Pancreas (tissue), 10 donors: ENCODE data around the gene EVA1C. TPM values are rescaled to one million over a fixed set of nuclear protein-coding genes. Genes with fewer than 3 reads are reported as not detected.
A peak's percentile ranks its signal among the peaks of the same experiment; 100 is the strongest.

Experiments
- ATAC-seq, 4 donors: fragments of 200-7000 bp; cut with Tn5 transposase; one replicate each; pipeline versions ENCODE4 v1.8.0 to v1.9.1; 2020; ENCODE audit warnings: mild to moderate bottlenecking in 4 of 4, moderate library complexity in 4 of 4
- DNase-seq, 6 donors: peaks; one replicate each; pipeline ENCODE4 v3.0.0-alpha.2; 2020
- FAIRE-seq: peaks from 2 replicates; lab custom pipeline; 2012; peaks lifted over from hg19 to GRCh38; lab: Jason Lieb, UNC
- H3K27ac ChIP-seq, 4 donors: fragments of 200-600 bp; sonication (generic); 1 replicate in 3 of 4; 2 replicates in 1 of 4; pipeline versions ENCODE4 v1.5.0 to v1.8.0; 2020
- H3K27me3 ChIP-seq, 4 donors: fragments of 200-600 bp; one replicate each; pipeline ENCODE4 v1.8.0; 2021
- H3K36me3 ChIP-seq, 3 donors: fragments of 200-600 bp; sonication (generic) in 1 of 3; one replicate each; pipeline versions ENCODE4 v1.5.0 to v1.8.0; 2020 to 2021
- H3K4me1 ChIP-seq, 3 donors: fragments of 200-600 bp; one replicate each; pipeline ENCODE4 v1.8.0; 2021
- H3K4me3 ChIP-seq, 4 donors: fragments of 200-600 bp; sonication (generic) in 2 of 4; one replicate each; pipeline versions ENCODE4 v1.5.0 to v1.8.0; 2020 to 2021
- H3K9me3 ChIP-seq, 4 donors: fragments of 200-600 bp; one replicate each; pipeline ENCODE4 v1.8.0; 2021
- CTCF ChIP-seq, 4 donors: fragments of 200-600 bp; sonication (generic) in 3 of 4; IDR thresholded peaks; one replicate each; pipeline versions ENCODE4 v1.5.0 to v1.8.0; 2021; ENCODE audit warnings: antibody characterized with exemption in 4 of 4
- WGBS, 2 donors: extraction: QIAGEN DNeasy Blood & Tissue Kit; methylation state at CpG; one replicate each; pipeline ENCODE4 v1.1.7; 2013; 5-methylcytosine and 5-hydroxymethylcytosine counted together
- intact Hi-C, 3 donors: fragments of 100-400 bp; cut with DNase I; formaldehyde crosslinking; loops; one replicate each; pipeline versions ENCODE4 v1.11.1 to v1.14.2; 2022
- polyA plus RNA-seq, 2 donors: library from polyadenylated mRNA; stranded (reverse); fragments of 200-250 nt; gene quantifications; one replicate each; pipeline ENCODE4 v1.2.3, GENCODE V29; 2013
- total RNA-seq, 6 donors: library from RNA; stranded (reverse); fragmentation: NEBNext Ultra II Directional in 4 of 6; extraction: Animal tissue kit (Norgen Biotek cat#: 25700) in 4 of 6; gene quantifications; one replicate each; pipeline versions ENCODE4 v1.2.1 to v1.2.4, GENCODE V29; 2021 to 2023
- donor health status: healthy with polysubstance abuse.
- donor health status: DM: no; HTN: no; CAD: no; lungs with moderate emphysema.
- donor health status: DM: no; HTN: no; CAD: no.
- donor health status: control.
- donor health status: control.
- donor health status: Bipolar disorder and iron deficiency.
- donor health status: DM: yes; HTN: yes; CAD: no.
- donor health status: DM: no; HTN: no; CAD: no.
- donor health status: DM: no; HTN: no; CAD: no.
- donor health status: DM: yes; HTN: yes; CAD: no.

EVA1C gene
- total and polyA plus RNA-seq, 8 donors: 7.9 to 35.9 (median 11.6) TPM

- FAIRE-seq (no peak), DNase-seq (peak in 1 of 6 donors; percentile 35), ATAC-seq (peak in 1 of 4 donors; percentile 1)
- intact Hi-C loops: loop anchor here in 1 of 3 donors (5.0 kb wide), 1 partner anchor 158 kb away; no protein-coding TSS in a partner anchor
- TF ChIP-seq CTCF (IDR thresholded peaks at IDR 0.05): no peak
- no peaks in the 10 kb centered on the region for H3K9me3 ChIP-seq
- H3K36me3 ChIP-seq: no peaks in the 10 kb centered on the region
- peaks cover 0 to 10% (median 6%) of the 10 kb centered on the region in 3 donors for H3K4me1 ChIP-seq
- peak overlapping the region in 2 of 4 donors; percentile 79 to 89 for H3K4me3 ChIP-seq
- peak overlapping the region; percentile 91 to 94 (median 93) for H3K27ac ChIP-seq
- 52 to 55% methylated on average over 7 of the region's 7 CpGs for WGBS, 2 donors
- H3K27me3 ChIP-seq: no peaks in the 10 kb centered on the region
Measured at GRCh38 chr21:32413697-32414578, 1.4 kb downstream of the EVA1C start.

GRCh38 chr21:32414579-32415358 lies 2.3 kb downstream of the EVA1C start:
- TF ChIP-seq CTCF (IDR thresholded peaks at IDR 0.05): peak in 1 of 4 donors; percentile 6
- DNase-seq (no peak), FAIRE-seq (no peak), ATAC-seq (no peak)
- Histone ChIP-seq H3K27ac (peak overlapping the region in 2 of 4 donors; percentile 93 to 94), H3K4me3 (peak overlapping the region in 1 of 4 donors; percentile 79), H3K4me1 (peaks cover 0 to 10% (median 6%) of the 10 kb centered on the region in 3 donors), H3K27me3 (no peaks in the 10 kb centered on the region), H3K9me3 (no peaks in the 10 kb centered on the region), H3K36me3 (no peaks in the 10 kb centered on the region)
- intact Hi-C loops: loop anchor here in 1 of 3 donors (5.0 kb wide), 1 partner anchor 158 kb away; no protein-coding TSS in a partner anchor
- 71 to 76% methylated on average over 8 of the region's 8 CpGs for WGBS, 2 donors

DNA sequence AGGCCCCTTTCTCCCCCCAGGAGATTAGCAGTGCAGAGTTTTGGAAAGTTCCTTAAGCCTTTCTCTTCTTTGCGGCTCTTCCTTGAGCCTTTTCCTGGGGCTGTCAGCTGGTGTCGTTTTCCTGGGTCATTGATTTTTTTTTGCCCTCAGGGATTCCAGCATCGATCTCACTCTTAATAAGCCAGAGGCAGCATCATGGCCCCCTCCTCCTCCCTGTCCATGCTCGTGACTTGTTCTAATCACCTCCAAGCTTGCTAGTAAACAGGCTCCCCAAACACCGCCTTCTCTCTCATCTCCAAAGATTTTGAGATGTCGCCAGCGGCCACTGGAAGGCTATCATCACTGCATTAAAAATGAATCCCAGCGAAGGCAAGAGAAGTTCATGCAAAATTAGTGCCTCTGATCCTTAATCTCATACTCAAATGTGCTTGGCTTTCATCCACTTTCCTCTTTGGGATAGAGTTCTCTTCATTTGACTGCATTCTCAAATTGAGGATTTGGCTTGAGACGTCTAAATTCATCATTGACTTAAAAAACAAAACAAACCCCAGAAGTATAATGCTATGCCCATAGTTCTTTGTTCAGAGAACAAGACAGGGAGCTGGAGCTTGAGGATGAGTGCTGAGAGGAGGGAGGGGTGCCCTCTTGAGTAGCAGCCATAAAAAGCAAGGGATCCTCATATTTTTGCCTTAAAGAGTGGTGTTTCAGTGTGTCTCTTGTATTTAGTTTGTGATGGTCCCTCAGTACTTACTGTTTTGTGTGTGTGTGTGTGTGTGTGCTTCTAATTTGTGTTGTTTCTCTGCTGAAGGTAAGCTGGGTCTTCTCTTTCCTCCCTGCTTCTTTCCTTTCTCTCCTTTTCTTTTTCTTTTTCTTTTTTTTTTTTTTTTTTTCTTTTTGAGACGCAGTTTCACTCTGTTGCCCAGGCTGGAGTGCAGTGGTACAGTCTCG lies 3.2 kb downstream of the EVA1C start:
- WGBS, 2 donors: 67 to 70% methylated on average over 11 of the region's 11 CpGs
- no peak for FAIRE-seq
- TF ChIP-seq CTCF (IDR thresholded peaks at IDR 0.05): no peak
- peak overlapping the region in 1 of 4 donors; percentile 39 for H3K27ac ChIP-seq
- DNase-seq: no peak
- no peaks in the 10 kb centered on the region for H3K9me3 ChIP-seq
- intact Hi-C loops: no loop called here
- peaks cover 0 to 10% (median 6%) of the 10 kb centered on the region in 3 donors for H3K4me1 ChIP-seq
- H3K36me3 ChIP-seq: no peaks in the 10 kb centered on the region
- ATAC-seq: no peak
- no peaks in the 10 kb centered on the region for H3K27me3 ChIP-seq
- no peak overlapping the region for H3K4me3 ChIP-seq

DNA sequence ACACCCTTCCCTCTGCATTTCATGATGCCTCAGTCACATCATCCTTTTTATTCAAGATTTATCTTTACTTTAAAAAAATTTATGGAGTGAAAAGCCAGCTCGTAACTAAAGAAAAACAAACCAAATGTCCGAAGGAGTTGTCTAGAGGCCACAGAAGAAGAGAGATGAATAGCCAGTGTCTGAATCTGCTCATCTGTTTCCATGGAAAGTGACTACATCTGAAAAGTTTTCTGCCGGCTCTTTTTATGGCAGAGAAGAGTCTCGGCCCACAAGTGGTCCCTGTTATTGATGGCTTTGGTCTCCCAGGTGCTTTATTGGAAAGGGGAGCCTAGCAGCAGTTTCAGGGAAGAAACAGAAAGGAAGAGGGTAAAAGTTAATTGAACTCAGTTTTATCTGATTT lies 5.6 kb downstream of the EVA1C start:
- Histone ChIP-seq H3K4me1 (peaks cover 0 to 4% (median 0%) of the 10 kb centered on the region in 3 donors), H3K9me3 (no peaks in the 10 kb centered on the region), H3K27ac (no peak overlapping the region), H3K4me3 (no peak overlapping the region), H3K36me3 (no peaks in the 10 kb centered on the region), H3K27me3 (no peaks in the 10 kb centered on the region)
- TF ChIP-seq CTCF (IDR thresholded peaks at IDR 0.05): no peak
- DNase-seq (no peak), FAIRE-seq (no peak), ATAC-seq (no peak)
- intact Hi-C loops: no loop called here
- WGBS, 2 donors: 79 to 84% methylated on average over 4 of the region's 4 CpGs
